LNCAP (cell line): ENCODE data around the gene TEX10.

Source experiments
- CTCF ChIP-seq: fragments of 450-650 bp; IDR thresholded peaks from 2 replicates; pipeline ENCODE4 v1.5.1; 2017; ENCODE audit warnings: mild to moderate bottlenecking

Gene TEX10

GRCh38 chr9:100377015-100377414, 24.3 kb upstream of the TEX10 start:
- no peak for TF ChIP-seq CTCF

DNA sequence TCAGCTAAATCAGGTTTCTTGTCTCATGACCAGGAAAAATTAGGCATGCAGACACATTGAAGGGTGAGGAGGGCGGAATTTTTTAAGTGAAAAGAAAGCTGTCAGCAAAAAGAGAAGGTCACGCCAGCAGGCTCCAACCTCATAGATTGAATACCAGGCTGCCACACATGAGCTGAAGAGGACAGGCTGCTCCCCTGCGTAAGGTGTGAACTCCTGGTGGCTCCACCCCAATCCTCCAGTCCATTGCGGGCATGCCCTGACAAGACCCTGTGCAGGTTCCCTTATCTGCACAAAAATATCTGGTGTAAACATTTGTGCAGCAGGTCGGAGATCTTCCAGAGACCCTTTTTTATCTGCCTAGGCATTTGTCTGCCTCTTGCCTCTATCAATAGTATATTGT, 22.9 kb upstream of the TEX10 start:
- no peak for TF ChIP-seq CTCF

DNA sequence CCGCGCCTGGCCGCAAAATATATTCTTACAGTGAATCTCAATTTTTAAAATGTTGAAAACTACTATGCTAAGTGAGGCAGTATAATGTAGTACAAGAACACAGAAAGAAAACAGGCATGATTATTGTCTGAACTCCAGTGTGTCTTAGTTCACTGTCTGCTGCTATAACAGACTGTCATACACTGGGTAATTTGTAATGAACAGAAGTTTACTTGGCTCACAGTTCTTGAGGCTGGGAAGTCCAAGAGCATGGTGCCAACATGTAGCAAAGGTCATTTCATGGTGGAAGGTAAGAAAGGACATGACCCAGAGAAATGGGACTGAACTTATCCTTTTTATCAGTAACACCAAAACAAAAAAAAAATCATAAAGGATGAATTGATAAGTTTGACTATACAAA, 19.9 kb upstream of the TEX10 start:
- no peak for TF ChIP-seq CTCF

DNA sequence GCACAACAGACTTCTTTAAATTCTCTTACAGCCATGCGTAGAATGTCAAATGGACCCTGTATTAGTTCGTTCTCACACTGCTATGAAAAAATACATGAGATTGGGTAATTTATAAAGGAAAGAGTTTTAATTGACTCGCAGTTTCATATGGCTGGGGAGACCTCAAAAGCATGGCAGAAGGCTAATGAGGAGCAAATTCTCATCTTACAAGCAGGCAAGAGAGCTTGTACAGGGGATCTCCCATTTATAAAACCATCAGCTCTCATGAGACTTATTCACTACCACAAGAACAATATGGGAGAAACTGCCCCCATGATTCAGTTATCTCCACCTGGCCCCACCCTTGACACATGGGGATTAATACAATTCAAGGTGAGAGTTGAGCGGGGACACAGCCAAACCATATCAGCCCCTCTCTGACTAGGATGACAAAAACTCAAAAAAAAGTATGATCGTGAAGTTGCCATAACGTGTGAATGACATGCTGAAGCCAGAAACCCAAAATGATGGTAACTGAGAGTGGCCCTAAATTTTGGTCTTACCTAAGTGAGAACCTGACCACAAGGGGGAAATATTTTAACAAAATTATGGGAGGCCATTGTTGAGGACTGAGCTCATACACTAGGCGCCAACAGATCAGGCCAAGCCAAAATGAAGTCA, 17.5 kb upstream of the TEX10 start:
- TF ChIP-seq CTCF: no peak

DNA sequence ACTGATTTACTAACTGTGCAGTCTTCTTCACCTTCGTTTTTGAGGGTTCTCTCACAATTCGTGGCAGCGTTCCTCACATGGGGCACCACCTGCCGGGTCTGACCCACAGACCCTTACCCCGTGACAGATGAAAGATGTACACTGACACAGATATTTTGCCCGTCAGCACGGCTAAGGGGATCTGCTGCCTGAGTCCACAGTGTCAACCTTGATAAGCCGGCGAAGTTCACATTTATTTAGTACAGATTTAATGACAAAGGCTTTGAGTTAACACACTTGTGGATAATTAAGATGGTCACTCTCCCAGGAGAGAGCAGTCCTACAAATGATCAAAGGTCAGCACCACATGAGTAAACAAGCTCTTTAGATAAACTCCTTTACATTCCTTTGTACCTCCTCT, 15.9 kb upstream of the TEX10 start:
- no peak for TF ChIP-seq CTCF

GRCh38 chr9:100366121-100366520, 13.4 kb upstream of the TEX10 start:
- no peak for TF ChIP-seq CTCF

DNA sequence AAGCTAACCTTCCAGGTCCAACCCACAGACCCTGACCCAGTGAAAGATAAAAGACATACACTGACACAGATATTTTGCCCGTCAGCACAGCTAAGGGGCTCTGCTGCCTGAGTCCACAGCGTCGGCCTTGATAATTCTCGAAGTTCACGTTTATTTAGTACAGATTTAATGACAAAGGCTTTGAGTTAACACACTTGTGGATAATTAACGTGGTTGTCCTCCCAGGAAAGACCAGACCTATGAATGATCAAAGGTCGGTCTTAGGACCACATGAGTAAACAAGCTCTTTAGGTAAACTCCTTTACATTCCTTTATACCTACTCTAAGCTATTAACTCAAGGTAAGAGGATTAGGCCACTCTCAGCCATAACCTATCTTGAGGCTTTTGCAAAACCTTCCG, 11.3 kb upstream of the TEX10 start:
- TF ChIP-seq CTCF: no peak

- TF ChIP-seq CTCF: no peak
Measured at GRCh38 chr9:100359057-100359456, 6.3 kb upstream of the TEX10 start.
